ENCODE measurements around the gene AP4S1. TPM values are rescaled to one million over a fixed set of nuclear protein-coding genes. Genes with fewer than 3 reads are reported as not detected.

AP4S1 gene
- total and polyA plus RNA-seq, 12 donors: 4.4 to 20.6 (median 7.3) TPM

DNA sequence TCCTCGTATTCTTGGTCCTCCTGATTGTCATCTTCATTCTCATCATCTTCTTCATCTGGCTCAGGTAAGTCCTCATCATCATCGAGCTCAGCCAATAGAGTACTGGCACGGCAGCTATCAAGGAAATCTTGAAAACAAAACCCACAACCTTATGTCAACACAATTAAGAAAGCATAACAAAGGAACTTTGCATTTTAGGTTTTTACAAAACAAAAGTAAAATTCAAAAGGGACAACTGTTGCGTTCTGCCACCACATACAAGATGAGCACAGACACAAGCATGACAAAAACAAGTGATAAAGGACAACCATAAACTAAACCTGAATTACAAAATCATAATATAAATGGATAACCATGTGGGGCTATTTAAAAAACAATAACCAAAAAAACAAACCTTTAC is 97.5 kb downstream of the AP4S1 start:
- H3K36me3 ChIP-seq (replicated peaks in 1 of 2): peaks cover 0 to 93% of the 10 kb centered on the region in 2 donors
- no peaks in the 10 kb centered on the region for H3K27me3 ChIP-seq
- WGBS, 4 donors: 90 to 97% (median 91%) methylated on average over 4 of the region's 4 CpGs
- no peak overlapping the region for H3K4me3 ChIP-seq
- no peaks in the 10 kb centered on the region for H3K4me1 ChIP-seq (replicated peaks in 1 of 2)
- DNase-seq: no peak
- intact Hi-C loops (cut with DNase I): no loop called here
- no peaks in the 10 kb centered on the region for H3K9me3 ChIP-seq (replicated peaks in 1 of 3)
- H3K27ac ChIP-seq: no peak overlapping the region
- TF ChIP-seq POLR2A (IDR thresholded peaks at IDR 0.05): no peak
- TF ChIP-seq, protein P1, sequence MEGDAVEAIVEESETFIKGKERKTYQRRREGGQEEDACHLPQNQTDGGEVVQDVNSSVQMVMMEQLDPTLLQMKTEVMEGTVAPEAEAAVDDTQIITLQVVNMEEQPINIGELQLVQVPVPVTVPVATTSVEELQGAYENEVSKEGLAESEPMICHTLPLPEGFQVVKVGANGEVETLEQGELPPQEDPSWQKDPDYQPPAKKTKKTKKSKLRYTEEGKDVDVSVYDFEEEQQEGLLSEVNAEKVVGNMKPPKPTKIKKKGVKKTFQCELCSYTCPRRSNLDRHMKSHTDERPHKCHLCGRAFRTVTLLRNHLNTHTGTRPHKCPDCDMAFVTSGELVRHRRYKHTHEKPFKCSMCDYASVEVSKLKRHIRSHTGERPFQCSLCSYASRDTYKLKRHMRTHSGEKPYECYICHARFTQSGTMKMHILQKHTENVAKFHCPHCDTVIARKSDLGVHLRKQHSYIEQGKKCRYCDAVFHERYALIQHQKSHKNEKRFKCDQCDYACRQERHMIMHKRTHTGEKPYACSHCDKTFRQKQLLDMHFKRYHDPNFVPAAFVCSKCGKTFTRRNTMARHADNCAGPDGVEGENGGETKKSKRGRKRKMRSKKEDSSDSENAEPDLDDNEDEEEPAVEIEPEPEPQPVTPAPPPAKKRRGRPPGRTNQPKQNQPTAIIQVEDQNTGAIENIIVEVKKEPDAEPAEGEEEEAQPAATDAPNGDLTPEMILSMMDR (IDR thresholded peaks at IDR 0.05): no peak

DNA sequence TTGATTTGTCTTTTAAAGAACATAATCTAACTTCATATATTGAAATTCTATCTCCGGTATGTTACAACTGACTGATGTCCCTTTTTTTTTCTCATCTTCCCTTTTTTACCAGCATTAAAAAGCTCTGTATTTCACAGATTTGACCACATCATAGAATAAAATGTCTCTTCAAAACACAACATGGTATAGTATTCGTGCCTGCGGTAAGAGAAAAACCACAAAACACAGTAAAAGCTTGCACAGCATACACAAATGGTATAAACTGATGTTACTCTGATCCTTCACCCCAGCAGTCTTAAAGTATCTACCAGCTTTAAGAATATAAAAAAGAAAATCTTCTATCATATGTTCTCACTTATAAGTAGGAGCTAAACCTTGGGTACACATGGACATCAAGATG is 98.7 kb downstream of the AP4S1 start:
- H3K27me3 ChIP-seq: no peaks in the 10 kb centered on the region
- peaks cover 0 to 93% of the 10 kb centered on the region in 2 donors for H3K36me3 ChIP-seq (replicated peaks in 1 of 2)
- H3K4me1 ChIP-seq (replicated peaks in 1 of 2): no peaks in the 10 kb centered on the region
- no peak for DNase-seq
- H3K4me3 ChIP-seq: no peak overlapping the region
- 93 to 97% (median 95%) methylated on average over 3 of the region's 3 CpGs for WGBS, 4 donors
- H3K9me3 ChIP-seq (replicated peaks in 1 of 3): no peaks in the 10 kb centered on the region
- TF ChIP-seq, protein P1 (IDR thresholded peaks at IDR 0.05): no peak
- TF ChIP-seq POLR2A (IDR thresholded peaks at IDR 0.05): no peak
- intact Hi-C loops (cut with DNase I): no loop called here
- H3K27ac ChIP-seq: no peak overlapping the region

DNA sequence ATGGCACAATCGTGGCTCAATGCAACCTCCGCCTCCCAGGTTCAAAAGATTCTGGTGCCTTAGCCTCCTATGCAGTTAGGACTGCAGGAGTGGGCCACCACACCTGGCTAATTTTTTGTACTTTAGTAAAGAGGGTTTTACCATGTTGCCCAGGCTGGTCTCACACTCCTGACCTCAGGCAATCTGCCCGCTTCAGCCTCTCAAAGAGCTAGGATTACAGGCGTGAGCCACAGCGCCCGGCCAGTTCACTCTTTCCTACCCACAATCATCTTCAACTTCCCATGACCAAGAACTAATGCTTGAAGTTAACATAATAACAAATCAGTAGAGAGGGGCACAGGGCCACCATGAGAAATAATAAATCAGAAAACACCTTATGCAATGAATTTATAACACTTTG is 99.8 kb downstream of the AP4S1 start:
- 88 to 96% (median 94%) methylated on average over 6 of the region's 6 CpGs for WGBS, 4 donors
- Histone ChIP-seq H3K4me3 (no peak overlapping the region), H3K27me3 (no peaks in the 10 kb centered on the region), H3K4me1 (replicated peaks in 1 of 2) (no peaks in the 10 kb centered on the region), H3K36me3 (replicated peaks in 1 of 2) (peaks cover 0 to 92% of the 10 kb centered on the region in 2 donors), H3K9me3 (replicated peaks in 1 of 3) (no peaks in the 10 kb centered on the region), H3K27ac (no peak overlapping the region)
- DNase-seq: no peak
- TF ChIP-seq, protein P1 (IDR thresholded peaks at IDR 0.05): no peak
- no peak for TF ChIP-seq POLR2A (IDR thresholded peaks at IDR 0.05)
- intact Hi-C loops (cut with DNase I): no loop called here

DNA sequence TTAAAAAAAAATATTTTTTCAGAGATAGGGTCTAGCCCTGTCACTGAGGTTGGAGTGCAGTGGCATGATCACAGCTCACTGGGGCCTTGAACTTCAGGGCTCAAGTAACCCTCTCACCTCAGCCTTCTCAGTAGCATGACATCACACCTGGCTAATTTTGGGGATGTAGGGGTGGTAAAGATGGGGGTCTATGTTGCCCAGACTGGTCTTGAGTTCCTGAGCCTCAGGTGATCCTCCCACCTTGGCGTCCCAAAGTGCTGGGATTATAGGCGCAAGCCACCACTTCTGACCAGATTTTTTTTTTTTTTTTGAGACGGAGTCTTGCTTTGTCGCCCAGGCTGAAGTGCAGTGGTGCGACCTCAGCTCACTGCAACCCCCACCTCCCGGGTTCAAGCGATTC is 101.2 kb downstream of the AP4S1 start:
- intact Hi-C loops (cut with DNase I): no loop called here
- H3K4me1 ChIP-seq (replicated peaks in 1 of 2): peaks cover 0 to 4% of the 10 kb centered on the region in 2 donors
- peaks cover 0 to 91% of the 10 kb centered on the region in 2 donors for H3K36me3 ChIP-seq (replicated peaks in 1 of 2)
- H3K27me3 ChIP-seq: no peaks in the 10 kb centered on the region
- no peak for DNase-seq
- TF ChIP-seq POLR2A (IDR thresholded peaks at IDR 0.05): no peak
- TF ChIP-seq, protein P1 (IDR thresholded peaks at IDR 0.05): no peak
- H3K4me3 ChIP-seq: no peak overlapping the region
- H3K9me3 ChIP-seq (replicated peaks in 1 of 3): no peaks in the 10 kb centered on the region
- 95 to 98% (median 96%) methylated on average over 7 of the region's 7 CpGs for WGBS, 4 donors
- no peak overlapping the region for H3K27ac ChIP-seq
